GM12878 (cell line): Measurements from ENCODE around the gene SGCD. TPM values are rescaled to one million over a fixed set of nuclear protein-coding genes. Genes with fewer than 3 reads are reported as not detected.

Experiments used
- ATAC-seq: fragments of 200-7000 bp; cut with Tn5 transposase; 3 replicates; pipeline ENCODE4 v1.9.1; 2020; ENCODE audit warnings: mild to moderate bottlenecking, moderate library complexity
- BruUV-seq: library from RNA; stranded (reverse); fragments of 400-500 nt; replicated peaks from 2 replicates; lab custom pipeline; 2021; lab: Mats Ljungman, UMichigan
- CTCF ChIA-PET: fragments of 300-600 bp; sonication (Branson Sonifier 250); formaldehyde crosslinking; extraction: SDS; loops from one replicate; lab custom pipeline; 2021; ENCODE audit warnings: inconsistent platforms; lab: Yijun Ruan, JAX
- POLR2A ChIA-PET: fragments of 350-600 bp; formaldehyde crosslinking; extraction: SDS; loops from one replicate; lab custom pipeline; 2021; ENCODE audit warnings: inconsistent platforms; lab: Charles Lee
- RAD21 ChIA-PET: fragments of 300-600 bp; sonication (Branson Sonifier 250); formaldehyde crosslinking; loops from one replicate; lab custom pipeline; 2023; ENCODE audit warnings: antibody characterized with exemption; ENCODE audit not compliant: unreplicated experiment; lab: Charles Lee
- SMC1A ChIA-PET: fragments of 300-600 bp; sonication (Branson Sonifier 250); formaldehyde crosslinking; loops from one replicate; lab custom pipeline; 2023; ENCODE audit not compliant: unreplicated experiment, uncharacterized antibody; lab: Charles Lee
- DNase-seq: peaks from one replicate; pipeline ENCODE4 v3.0.0-alpha.2; 2011; ENCODE audit warnings: low read depth, low spot score
- FAIRE-seq: peaks from 3 replicates; lab custom pipeline; 2011; peaks lifted over from hg19 to GRCh38; lab: Jason Lieb, UNC
- H2AFZ ChIP-seq: 2 replicates; pipeline ENCODE4 v1.6.0; 2011; ENCODE audit warnings: low read depth, low read length, control low read depth; ENCODE audit not compliant: control insufficient read depth
- H3K27ac ChIP-seq: 2 replicates; pipeline ENCODE4 v1.5.1; 2011; ENCODE audit warnings: control low read depth; ENCODE audit not compliant: control insufficient read depth, insufficient read depth
- H3K27me3 ChIP-seq, 2 experiments: replicated peaks in 1 of 2; 2 replicates each; pipeline versions ENCODE4 v1.6.0 to v1.6.1; 2011; ENCODE audit warnings: low read length in 1 of 2; ENCODE audit not compliant: control insufficient read depth in 2 of 2, insufficient read depth in 2 of 2
- H3K36me3 ChIP-seq, 2 experiments: 2 replicates each; pipeline ENCODE4 v1.5.1; 2011; ENCODE audit warnings: low read length in 1 of 2; ENCODE audit not compliant: control insufficient read depth in 2 of 2, insufficient read depth in 2 of 2
- H3K4me1 ChIP-seq: 2 replicates; pipeline ENCODE4 v1.6.1; 2011; ENCODE audit warnings: mild to moderate bottlenecking, low read length, moderate library complexity, mixed read lengths; ENCODE audit not compliant: control insufficient read depth, insufficient read depth
- H3K4me2 ChIP-seq: 2 replicates; pipeline ENCODE4 v1.6.0; 2011; ENCODE audit warnings: control low read depth; ENCODE audit not compliant: control insufficient read depth, insufficient read depth
- H3K4me3 ChIP-seq: fragments of 200-600 bp; sonication (generic); 2 replicates; pipeline ENCODE4 v1.5.1; 2016
- H3K79me2 ChIP-seq: 2 replicates; pipeline ENCODE4 v1.6.0; 2011; ENCODE audit warnings: low read length; ENCODE audit not compliant: control insufficient read depth, insufficient read depth
- H3K9ac ChIP-seq: 2 replicates; pipeline ENCODE4 v1.8.0; 2011; ENCODE audit warnings: low read length, control low read depth, mixed read lengths; ENCODE audit not compliant: control insufficient read depth, insufficient read depth
- H3K9me3 ChIP-seq: replicated peaks from 3 replicates; pipeline ENCODE4 v1.5.1; 2011; ENCODE audit warnings: mild to moderate bottlenecking, low read length; ENCODE audit not compliant: control insufficient read depth, insufficient read depth
- H4K20me1 ChIP-seq: 2 replicates; pipeline ENCODE4 v1.6.0; 2011; ENCODE audit not compliant: control insufficient read depth, insufficient read depth
- BACH1 ChIP-seq: fragments of 450-650 bp; IDR thresholded peaks from 2 replicates; pipeline ENCODE4 v1.6.1; 2017; ENCODE audit warnings: mild to moderate bottlenecking, borderline replicate concordance
- BCL11A ChIP-seq: IDR thresholded peaks from 2 replicates; pipeline ENCODE4 v1.6.1; 2011; ENCODE audit warnings: low read depth, low read length
- CBX3 ChIP-seq: fragments of 200-600 bp; sonication (generic); IDR thresholded peaks from 2 replicates; pipeline ENCODE4 v1.6.1; 2016; ENCODE audit warnings: low read depth, borderline replicate concordance
- CEBPZ ChIP-seq: fragments of 150-350 bp; IDR thresholded peaks from 2 replicates; pipeline ENCODE4 v1.6.1; 2016; ENCODE audit warnings: low read depth, low read length
- CHD2 ChIP-seq: IDR thresholded peaks from 2 replicates; pipeline ENCODE4 v1.6.1; 2011; ENCODE audit warnings: low read depth, low read length, improper control_type of control experiment, borderline replicate concordance
- CREM ChIP-seq: IDR thresholded peaks from 2 replicates; pipeline ENCODE4 v1.6.1; 2014; ENCODE audit warnings: antibody characterized with exemption, low read depth
- CTCF ChIP-seq, 3 experiments: IDR thresholded peaks in 2 of 3; conservative IDR thresholded peaks in 1 of 3; 2 replicates each; pipeline ENCODE4 v1.5.1; 2011; ENCODE audit warnings: low read depth in 3 of 3, low read length in 3 of 3, mild to moderate bottlenecking in 3 of 3, control low read depth in 2 of 3, moderate library complexity in 2 of 3, inconsistent platforms in 1 of 3, mixed read lengths in 1 of 3; ENCODE audit not compliant: control insufficient read depth in 2 of 3, insufficient read depth in 1 of 3; ENCODE audit errors: extremely low read depth in 1 of 3
- FOS ChIP-seq: IDR thresholded peaks from 3 replicates; pipeline ENCODE4 v1.6.1; 2011; ENCODE audit warnings: borderline replicate concordance; ENCODE audit not compliant: insufficient read length; ENCODE audit errors: extremely low read depth
- IKZF2 ChIP-seq, 2 experiments: fragments of 450-650 bp; IDR thresholded peaks; 2 replicates each; pipeline ENCODE4 v1.6.1; 2017; ENCODE audit warnings: mild to moderate bottlenecking in 2 of 2, moderate library complexity in 2 of 2
- MLLT1 ChIP-seq: fragments of 450-650 bp; IDR thresholded peaks from 2 replicates; pipeline ENCODE4 v1.6.1; 2016; ENCODE audit warnings: mild to moderate bottlenecking
- NRF1 ChIP-seq: conservative IDR thresholded peaks from 2 replicates; pipeline ENCODE4 v1.6.1; 2011; ENCODE audit warnings: mild to moderate bottlenecking, low read depth, low read length, improper control_type of control experiment
- WGBS: methylation state at CpG from one replicate; pipeline ENCODE4 v1.1.6; 2016; ENCODE audit warnings: low lambda C conversion rate; ENCODE audit not compliant: insufficient replicate concordance, insufficient coverage; ENCODE audit errors: missing lambda C conversion rate; 5-methylcytosine and 5-hydroxymethylcytosine counted together
- in situ Hi-C: fragments of 300-500 bp; cut with MboI; formaldehyde crosslinking; loops from 9 replicates; pipeline ENCODE4 v1.14.3; 2018; ENCODE audit warnings: mixed read lengths
- intact Hi-C: fragments of 100-400 bp; cut with micrococcal nuclease; formaldehyde crosslinking; loops from one replicate; pipeline ENCODE4 v1.14.2; 2022; ENCODE audit not compliant: unreplicated experiment
- polyA plus RNA-seq, 11 experiments: library from polyadenylated mRNA; depleted of rRNA in 4 of 11; unstranded in 6 of 11; stranded (reverse) in 5 of 11; fragments of >200 nt; fragmentation: Nextera tagmentation in 4 of 11; fragmentation: Illumina TruSeq in 1 of 11; extraction: Ambion mirVana in 4 of 11; extraction: Trizol in 1 of 11; gene quantifications; 1 replicate in 1 of 11; 2 replicates in 10 of 11; pipeline versions ENCODE4 v1.2.1 to v1.2.3, GENCODE V29; 2011 to 2016; ENCODE audit warnings: inconsistent platforms in 2 of 11, missing spikeins in 2 of 11, low read depth in 1 of 11
- total RNA-seq, 4 experiments: library from RNA; depleted of rRNA in 3 of 4; stranded (reverse); fragments of >200 nt in 3 of 4; fragmentation: Illumina TruSeq in 1 of 4; extraction: Trizol in 1 of 4; gene quantifications; 2 replicates each; pipeline versions ENCODE4 v1.2.1 to v1.2.3, GENCODE V29; 2013 to 2021

The SGCD gene
- total and polyA plus RNA-seq, 10 of the 15 experiments (the other 5 are each of a cell fraction or from before 2014, with no cell fraction given) = 0.06 TPM; not detected in 9

- H3K36me3 ChIP-seq = no peaks in the 10 kb centered on the region
- H2AFZ ChIP-seq = no peak overlapping the region
- no peaks in the 10 kb centered on the region for H4K20me1 ChIP-seq
- no peaks in the 10 kb centered on the region for H3K27me3 ChIP-seq
- no peak for TF ChIP-seq CHD2
- no peak for TF ChIP-seq FOS
- no peak overlapping the region for H3K4me2 ChIP-seq
- no peak for DNase-seq
- intact Hi-C loops (no loop called here), in situ Hi-C loops (no loop called here)
- ChIA-PET CTCF (no interaction called here), POLR2A (no interaction called here), SMC1A (no interaction called here), RAD21 (interaction anchor here (0.8 kb wide), 1 partner anchor 56 kb away, joined by 3 read pairs; no protein-coding TSS in a partner anchor)
- no peaks in the 10 kb centered on the region for H3K79me2 ChIP-seq
- H3K4me3 ChIP-seq = no peak overlapping the region
- no peak overlapping the region for H3K9ac ChIP-seq
- H3K9me3 ChIP-seq = no peaks in the 10 kb centered on the region
- ATAC-seq = peak; percentile 39; the same call in 1 of the 3 replicates
- H3K27ac ChIP-seq = no peak overlapping the region
- no peaks in the 10 kb centered on the region for H3K4me1 ChIP-seq
- WGBS = 0% methylated on average over 2 of the region's 2 CpGs
- FAIRE-seq = no peak
- no TSS peak for BruUV-seq
These were observed 467.7 kb downstream of the SGCD start for GRCh38 chr5:156794687-156795086.

- BruUV-seq = no TSS peak
- no peaks in the 10 kb centered on the region for H3K4me1 ChIP-seq
- no peak overlapping the region for H3K4me2 ChIP-seq
- FAIRE-seq = no peak
- WGBS = 0% methylated on average over 1 of the region's 1 CpG
- SMC1A ChIA-PET = interaction anchor here (1.3 kb wide), 1 partner anchor 11 kb away, joined by 3 read pairs; no protein-coding TSS in a partner anchor
- in situ Hi-C loops (no loop called here), intact Hi-C loops (no loop called here)
- no peak overlapping the region for H3K27ac ChIP-seq
- no peaks in the 10 kb centered on the region for H4K20me1 ChIP-seq
- POLR2A ChIA-PET = no interaction called here
- H3K4me3 ChIP-seq = no peak overlapping the region
- no peak overlapping the region for H3K9ac ChIP-seq
- RAD21 ChIA-PET = interaction anchor here (0.6 kb wide), 1 partner anchor 45 kb away, joined by 3 read pairs; no protein-coding TSS in a partner anchor
- H3K9me3 ChIP-seq = no peaks in the 10 kb centered on the region
- H3K79me2 ChIP-seq = no peaks in the 10 kb centered on the region
- no peak overlapping the region for H2AFZ ChIP-seq
- CTCF ChIA-PET = no interaction called here
- DNase-seq = no peak
- H3K27me3 ChIP-seq = no peaks in the 10 kb centered on the region; a peak in 1 of 4 replicates
- ATAC-seq = no peak
- H3K36me3 ChIP-seq = no peaks in the 10 kb centered on the region
- TF ChIP-seq BCL11A (no peak), CTCF (IDR thresholded peaks at IDR 0.05 in 2 of 3, conservative IDR thresholded peaks at IDR 0.05 in 1 of 3; ENCODE audit: control insufficient read depth in 2 of 3, extremely low read depth in 1 of 3, insufficient read depth in 1 of 3, low read depth in 3 of 3, low read length in 3 of 3) (no peak), CREM (no peak), CBX3 (no peak), IKZF2 (IDR thresholded peaks at IDR 0.05) (no peak), MLLT1 (no peak), CEBPZ (no peak), NRF1 (no peak), BACH1 (no peak)
These were observed 471.2 kb downstream of the SGCD start for GRCh38 chr5:156798201-156798600.
